Effector CD4-positive, alpha-beta T cell (primary cell): Measurements from ENCODE around the gene EPS8L3. TPM values are rescaled to one million over a fixed set of nuclear protein-coding genes. Genes with fewer than 3 reads are reported as not detected.
"Not testable (repeated sequence)": the region's sequence is repeated elsewhere in the genome, so short reads cannot be mapped to it uniquely, and the experiment has no call there.

Source experiments
- DNase-seq: peaks from one replicate; pipeline ENCODE4 v3.0.0-alpha.2; 2020
- total RNA-seq: gene quantifications from one replicate; lab custom pipeline; 2026; lab: John Stamatoyannopoulos, UW

EPS8L3 gene, protein sequence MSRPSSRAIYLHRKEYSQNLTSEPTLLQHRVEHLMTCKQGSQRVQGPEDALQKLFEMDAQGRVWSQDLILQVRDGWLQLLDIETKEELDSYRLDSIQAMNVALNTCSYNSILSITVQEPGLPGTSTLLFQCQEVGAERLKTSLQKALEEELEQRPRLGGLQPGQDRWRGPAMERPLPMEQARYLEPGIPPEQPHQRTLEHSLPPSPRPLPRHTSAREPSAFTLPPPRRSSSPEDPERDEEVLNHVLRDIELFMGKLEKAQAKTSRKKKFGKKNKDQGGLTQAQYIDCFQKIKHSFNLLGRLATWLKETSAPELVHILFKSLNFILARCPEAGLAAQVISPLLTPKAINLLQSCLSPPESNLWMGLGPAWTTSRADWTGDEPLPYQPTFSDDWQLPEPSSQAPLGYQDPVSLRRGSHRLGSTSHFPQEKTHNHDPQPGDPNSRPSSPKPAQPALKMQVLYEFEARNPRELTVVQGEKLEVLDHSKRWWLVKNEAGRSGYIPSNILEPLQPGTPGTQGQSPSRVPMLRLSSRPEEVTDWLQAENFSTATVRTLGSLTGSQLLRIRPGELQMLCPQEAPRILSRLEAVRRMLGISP
- not detected for total RNA-seq

GRCh38 chr1:109763646-109764415 lies at the start of gene EPS8L3:
Gene EPS8L3, minus strand, starts transcription at chr1:109763923. Its CDS starts 2,174 bp downstream, at chr1:109761749.
- no peak for DNase-seq

GRCh38 chr1:109812691-109813393 lies 49.1 kb upstream of the EPS8L3 start:
- DNase-seq = no peak

GRCh38 chr1:109808703-109809102 lies 45.0 kb upstream of the EPS8L3 start:
- DNase-seq = no peak

GRCh38 chr1:109807822-109808680 lies 44.3 kb upstream of the EPS8L3 start:
- DNase-seq = no peak

- no peak for DNase-seq
Observed at GRCh38 chr1:109807402-109807801, 43.7 kb upstream of the EPS8L3 start.

- no peak for DNase-seq
Observed at GRCh38 chr1:109806733-109807400, 43.1 kb upstream of the EPS8L3 start.

GRCh38 chr1:109805486-109806165 lies 41.9 kb upstream of the EPS8L3 start:
- no peak for DNase-seq

DNA sequence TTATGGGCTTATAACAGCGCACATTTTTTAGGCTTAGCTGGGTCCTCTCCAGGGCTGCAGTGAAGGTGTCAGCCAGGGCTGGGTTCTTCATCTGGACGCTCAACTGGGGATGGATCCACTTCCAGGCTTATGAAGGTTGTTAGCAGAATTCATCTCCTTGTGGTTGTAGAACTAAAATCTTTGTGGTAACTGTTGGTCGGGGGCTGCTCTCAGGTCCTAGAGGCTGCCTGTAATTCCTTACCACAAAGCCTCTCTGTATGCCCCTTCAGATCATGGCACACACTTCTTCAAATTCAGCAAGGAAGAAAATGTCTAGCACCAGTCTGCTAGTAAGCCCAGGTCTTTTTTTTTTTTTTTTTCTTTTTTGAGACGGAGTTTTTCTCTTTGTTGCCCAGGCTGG lies 40.9 kb upstream of the EPS8L3 start:
- DNase-seq = no peak

DNA sequence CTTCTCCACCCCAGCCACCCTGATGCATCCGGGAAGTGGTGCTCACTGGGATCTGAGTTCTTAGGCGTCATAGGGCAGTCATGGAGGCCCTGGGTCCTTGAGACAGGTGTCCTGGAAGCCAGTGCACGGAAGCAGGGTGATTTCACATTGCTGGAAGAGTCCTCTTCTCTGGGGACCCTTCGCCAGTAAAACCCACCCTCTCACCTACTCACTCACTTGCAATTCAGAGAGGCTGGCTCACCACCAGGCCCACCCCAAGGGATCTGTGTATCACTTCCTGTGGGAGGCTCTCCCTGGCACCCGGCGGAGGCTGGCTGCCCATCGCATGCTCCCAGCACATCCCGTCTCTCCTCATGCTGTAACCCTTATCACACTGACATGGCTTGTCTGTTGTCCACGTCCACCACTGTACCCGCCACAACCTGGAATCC lies 40.2 kb upstream of the EPS8L3 start:
- no peak for DNase-seq

GRCh38 chr1:109802901-109803561 lies 39.3 kb upstream of the EPS8L3 start:
- no peak for DNase-seq

DNA sequence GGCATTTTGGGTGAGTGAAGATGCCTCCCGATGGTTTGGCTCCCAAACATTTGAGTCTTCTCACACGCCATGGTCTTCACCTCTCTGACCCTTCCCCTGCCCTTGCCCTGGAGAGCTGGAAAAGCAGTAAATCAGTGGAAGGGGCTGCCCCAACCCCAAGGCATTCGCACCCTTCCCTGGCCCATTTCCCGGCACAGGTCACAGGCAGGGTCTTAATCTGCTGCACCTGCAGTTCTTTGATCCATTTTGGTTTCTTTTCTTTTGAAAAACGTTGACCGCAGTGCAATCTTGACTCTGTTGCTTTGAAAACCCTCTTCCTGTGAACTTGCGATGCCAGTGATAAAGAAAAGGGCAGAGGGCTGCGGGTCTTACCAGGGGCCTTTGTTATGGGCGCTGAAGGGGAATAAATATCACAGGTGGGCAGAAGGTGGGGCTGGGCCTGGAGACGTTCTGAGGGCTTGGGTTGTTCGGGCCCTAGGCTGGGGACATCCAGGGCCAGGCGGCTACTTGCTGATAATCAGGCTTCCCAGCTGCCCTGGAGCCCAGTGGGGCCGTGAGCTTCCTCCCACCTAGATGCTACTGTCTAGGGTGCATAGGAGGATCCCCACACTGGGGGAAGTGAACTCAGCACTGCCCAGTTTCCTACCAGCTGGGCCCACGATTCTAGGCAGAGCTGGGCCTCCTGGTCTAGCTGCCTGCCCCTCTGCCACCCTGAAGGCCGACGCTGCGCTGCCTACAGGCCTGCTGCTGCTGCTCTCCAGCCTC lies 38.6 kb upstream of the EPS8L3 start:
- DNase-seq = peak; percentile 17

- DNase-seq = no peak
Observed at GRCh38 chr1:109801791-109802135, 38.0 kb upstream of the EPS8L3 start.

GRCh38 chr1:109800291-109800690 lies 36.6 kb upstream of the EPS8L3 start:
- no peak for DNase-seq

GRCh38 chr1:109799445-109799844 lies 35.7 kb upstream of the EPS8L3 start:
- no peak for DNase-seq

GRCh38 chr1:109797303-109797595 lies 33.5 kb upstream of the EPS8L3 start:
- DNase-seq = not testable (repeated sequence)

GRCh38 chr1:109796484-109797302 lies 33.0 kb upstream of the EPS8L3 start:
- no peak for DNase-seq

DNA sequence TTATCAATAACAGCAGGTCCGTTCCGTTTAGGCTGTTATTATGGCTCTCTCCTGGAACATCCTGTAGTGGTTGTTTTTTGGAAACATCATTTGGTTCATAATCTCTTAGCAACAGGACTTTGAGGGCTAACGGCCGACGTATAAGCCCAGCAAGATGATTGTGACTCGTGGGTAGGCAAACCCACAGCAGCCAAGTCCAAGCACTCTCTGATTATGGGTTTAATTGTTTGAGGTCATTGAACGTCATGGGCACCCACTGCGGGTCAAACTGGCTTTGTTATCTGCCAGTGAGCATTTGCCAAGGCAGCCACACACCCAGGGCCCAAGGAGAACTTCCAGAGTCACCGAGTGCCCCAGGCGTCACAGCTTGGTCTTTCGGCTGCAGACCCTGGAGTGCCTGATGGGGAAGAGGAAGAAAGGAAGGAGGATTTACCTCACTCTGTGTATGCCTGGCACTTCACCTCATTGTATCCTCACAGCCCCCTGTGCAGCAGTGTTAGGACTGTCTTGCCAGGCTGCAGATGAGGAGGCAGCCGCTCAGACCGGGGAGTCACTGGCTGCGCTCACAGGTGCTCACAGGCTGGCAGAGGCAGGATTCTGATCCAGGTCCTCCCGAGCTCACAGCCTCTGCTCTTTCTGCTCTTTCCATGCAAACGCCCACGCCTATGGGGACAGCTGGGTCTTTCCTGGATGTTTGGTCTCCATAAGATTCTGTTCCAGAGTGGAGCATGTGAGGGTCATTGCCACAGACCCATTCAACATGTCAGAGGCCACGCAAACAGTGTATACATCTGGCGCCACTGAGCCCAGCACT lies 30.8 kb upstream of the EPS8L3 start:
- no peak for DNase-seq
